ENCODE results near the gene CCDC116. TPM values are rescaled to one million over a fixed set of nuclear protein-coding genes. Genes with fewer than 3 reads are reported as not detected.
A peak's percentile ranks its signal among the peaks of the same experiment; 100 is the strongest.

Gene CCDC116
- polyA plus RNA-seq, 1 donor from 2014 or later = 0.28 TPM

DNA sequence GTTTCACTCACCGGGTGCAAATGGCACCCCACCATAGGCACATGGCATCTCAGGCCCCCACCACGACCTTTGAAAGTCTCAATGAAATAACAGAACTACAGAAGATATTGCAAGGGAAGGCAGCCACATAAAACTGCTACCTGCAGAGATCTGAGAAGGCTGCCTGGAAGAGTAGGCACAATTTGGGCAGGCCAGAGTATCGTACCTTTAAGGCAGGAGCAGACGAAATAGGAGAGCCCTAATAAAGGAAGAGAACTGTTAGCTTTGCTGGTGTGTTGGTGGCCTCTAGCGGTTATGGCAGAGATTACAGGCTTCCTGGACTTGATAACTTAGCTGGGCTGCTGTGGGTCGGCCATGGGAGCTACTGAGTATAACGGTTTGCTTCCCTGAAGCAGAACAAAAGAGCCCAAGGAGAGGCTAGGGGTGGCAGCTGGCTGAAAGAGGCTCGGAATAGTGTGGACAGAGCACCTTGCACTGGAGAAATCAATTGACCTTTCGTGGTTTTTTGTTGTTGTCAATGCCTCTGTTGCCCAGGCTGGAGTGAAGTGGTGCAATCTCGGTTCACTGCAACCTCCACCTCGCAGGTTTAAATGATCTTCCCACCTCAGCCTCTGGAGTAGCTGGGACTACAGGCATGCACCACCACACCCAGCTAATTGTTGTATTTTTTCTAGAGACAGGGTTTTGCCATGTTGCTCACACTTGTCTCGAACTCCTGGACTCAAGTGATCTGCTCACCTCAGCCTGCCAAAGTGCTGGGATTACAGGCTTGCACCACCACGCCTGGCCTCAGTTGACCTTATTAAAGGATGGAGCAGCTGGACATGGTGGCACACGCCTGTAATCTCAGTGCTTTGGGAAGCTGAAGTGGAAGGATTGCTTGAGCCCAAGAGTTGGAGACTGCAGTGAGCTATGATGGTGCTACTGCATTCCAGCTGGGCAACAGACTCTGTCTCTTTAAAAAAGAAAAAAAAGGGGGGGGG is 14.3 kb downstream of the CCDC116 start:
- Histone ChIP-seq H3K4me2 (ENCODE audit: low read length) (no peak overlapping the region), H3K36me3 (ENCODE audit: insufficient read depth, low read length) (no peaks in the 10 kb centered on the region), H3K9me2 (ENCODE audit: insufficient read depth, low read length) (no peaks in the 10 kb centered on the region), H4K20me1 (ENCODE audit: insufficient read depth) (no peaks in the 10 kb centered on the region), H3K27me3 (ENCODE audit: insufficient read depth, low read depth, low read length) (no peaks in the 10 kb centered on the region), H2AFZ (ENCODE audit: low read depth, low read length) (no peak overlapping the region), H3F3A (ENCODE audit: insufficient read depth, low read length, poor library complexity, severe bottlenecking) (no peaks in the 10 kb centered on the region), H3K9me3 (ENCODE audit: low read length) (no peaks in the 10 kb centered on the region), H3K79me2 (replicated peaks; ENCODE audit: insufficient read depth, low read length) (no peaks in the 10 kb centered on the region), H3K27ac (ENCODE audit: low read length) (no peak overlapping the region), H3K4me3 (ENCODE audit: low read length) (no peak overlapping the region), H3K9ac (ENCODE audit: low read length) (no peak overlapping the region)
- TF ChIP-seq, protein P1, sequence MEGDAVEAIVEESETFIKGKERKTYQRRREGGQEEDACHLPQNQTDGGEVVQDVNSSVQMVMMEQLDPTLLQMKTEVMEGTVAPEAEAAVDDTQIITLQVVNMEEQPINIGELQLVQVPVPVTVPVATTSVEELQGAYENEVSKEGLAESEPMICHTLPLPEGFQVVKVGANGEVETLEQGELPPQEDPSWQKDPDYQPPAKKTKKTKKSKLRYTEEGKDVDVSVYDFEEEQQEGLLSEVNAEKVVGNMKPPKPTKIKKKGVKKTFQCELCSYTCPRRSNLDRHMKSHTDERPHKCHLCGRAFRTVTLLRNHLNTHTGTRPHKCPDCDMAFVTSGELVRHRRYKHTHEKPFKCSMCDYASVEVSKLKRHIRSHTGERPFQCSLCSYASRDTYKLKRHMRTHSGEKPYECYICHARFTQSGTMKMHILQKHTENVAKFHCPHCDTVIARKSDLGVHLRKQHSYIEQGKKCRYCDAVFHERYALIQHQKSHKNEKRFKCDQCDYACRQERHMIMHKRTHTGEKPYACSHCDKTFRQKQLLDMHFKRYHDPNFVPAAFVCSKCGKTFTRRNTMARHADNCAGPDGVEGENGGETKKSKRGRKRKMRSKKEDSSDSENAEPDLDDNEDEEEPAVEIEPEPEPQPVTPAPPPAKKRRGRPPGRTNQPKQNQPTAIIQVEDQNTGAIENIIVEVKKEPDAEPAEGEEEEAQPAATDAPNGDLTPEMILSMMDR (IDR thresholded peaks at IDR 0.05; ENCODE audit: poor library complexity, severe bottlenecking) = peak; percentile 96
- TF ChIP-seq SMC3 (conservative IDR thresholded peaks at IDR 0.05; ENCODE audit: poor library complexity) (peak; percentile 86), REST (IDR thresholded peaks at IDR 0.05; ENCODE audit: borderline replicate concordance) (no peak), RAD21 (conservative IDR thresholded peaks at IDR 0.05) (peak; percentile 97)

GRCh38 chr22:21650280-21650679 is 17.7 kb downstream of the CCDC116 start:
- Histone ChIP-seq H3K9me2 (ENCODE audit: insufficient read depth, low read length) (no peaks in the 10 kb centered on the region), H3K4me2 (ENCODE audit: low read length) (no peak overlapping the region), H3K4me3 (ENCODE audit: low read length) (no peak overlapping the region)

More at GRCh38 chr22:21650280-21650679, 17.7 kb downstream of the CCDC116 start:
- Histone ChIP-seq H4K20me1 (ENCODE audit: insufficient read depth) (no peaks in the 10 kb centered on the region), H2AFZ (ENCODE audit: low read depth, low read length) (no peak overlapping the region), H3K27ac (ENCODE audit: low read length) (no peak overlapping the region), H3K79me2 (replicated peaks; ENCODE audit: insufficient read depth, low read length) (peaks cover 6% of the 10 kb centered on the region), H3F3A (ENCODE audit: insufficient read depth, low read length, poor library complexity, severe bottlenecking) (no peaks in the 10 kb centered on the region), H3K27me3 (ENCODE audit: insufficient read depth, low read depth, low read length) (no peaks in the 10 kb centered on the region), H3K9ac (ENCODE audit: low read length) (no peak overlapping the region), H3K9me3 (ENCODE audit: low read length) (no peaks in the 10 kb centered on the region), H3K36me3 (ENCODE audit: insufficient read depth, low read length) (no peaks in the 10 kb centered on the region)
- TF ChIP-seq POLR2AphosphoS5 (IDR thresholded peaks at IDR 0.05) = no peak
- no peak for TF ChIP-seq EZH2 (IDR thresholded peaks at IDR 0.05; ENCODE audit: borderline replicate concordance, insufficient read depth, low read length, poor library complexity, severe bottlenecking)
- no peak for TF ChIP-seq SMC3 (conservative IDR thresholded peaks at IDR 0.05; ENCODE audit: poor library complexity)
- TF ChIP-seq MXI1 (conservative IDR thresholded peaks at IDR 0.05; ENCODE audit: poor library complexity, severe bottlenecking) = no peak
- TF ChIP-seq REST (IDR thresholded peaks at IDR 0.05; ENCODE audit: borderline replicate concordance) = no peak
- no peak for TF ChIP-seq TAF1 (IDR thresholded peaks at IDR 0.05; ENCODE audit: low read depth)
- TF ChIP-seq EP300 (conservative IDR thresholded peaks at IDR 0.05; ENCODE audit: poor library complexity, severe bottlenecking) = no peak
- TF ChIP-seq, protein P1 (IDR thresholded peaks at IDR 0.05; ENCODE audit: poor library complexity, severe bottlenecking) = no peak
- TF ChIP-seq RAD21 (conservative IDR thresholded peaks at IDR 0.05) = no peak
